GM18511 (cell line): ENCODE measurements around the gene SBSN.
"Not testable (repeated sequence)": the region's sequence is repeated elsewhere in the genome, so short reads cannot be mapped to it uniquely, and the experiment has no call there.

Experiments used
- ATAC-seq: cut with Tn5 transposase; IDR thresholded peaks from one replicate; pipeline ENCODE4 v1.9.1; 2021; ENCODE audit warnings: mild to moderate bottlenecking, moderate library complexity; ENCODE audit not compliant: unreplicated experiment

The SBSN gene

DNA sequence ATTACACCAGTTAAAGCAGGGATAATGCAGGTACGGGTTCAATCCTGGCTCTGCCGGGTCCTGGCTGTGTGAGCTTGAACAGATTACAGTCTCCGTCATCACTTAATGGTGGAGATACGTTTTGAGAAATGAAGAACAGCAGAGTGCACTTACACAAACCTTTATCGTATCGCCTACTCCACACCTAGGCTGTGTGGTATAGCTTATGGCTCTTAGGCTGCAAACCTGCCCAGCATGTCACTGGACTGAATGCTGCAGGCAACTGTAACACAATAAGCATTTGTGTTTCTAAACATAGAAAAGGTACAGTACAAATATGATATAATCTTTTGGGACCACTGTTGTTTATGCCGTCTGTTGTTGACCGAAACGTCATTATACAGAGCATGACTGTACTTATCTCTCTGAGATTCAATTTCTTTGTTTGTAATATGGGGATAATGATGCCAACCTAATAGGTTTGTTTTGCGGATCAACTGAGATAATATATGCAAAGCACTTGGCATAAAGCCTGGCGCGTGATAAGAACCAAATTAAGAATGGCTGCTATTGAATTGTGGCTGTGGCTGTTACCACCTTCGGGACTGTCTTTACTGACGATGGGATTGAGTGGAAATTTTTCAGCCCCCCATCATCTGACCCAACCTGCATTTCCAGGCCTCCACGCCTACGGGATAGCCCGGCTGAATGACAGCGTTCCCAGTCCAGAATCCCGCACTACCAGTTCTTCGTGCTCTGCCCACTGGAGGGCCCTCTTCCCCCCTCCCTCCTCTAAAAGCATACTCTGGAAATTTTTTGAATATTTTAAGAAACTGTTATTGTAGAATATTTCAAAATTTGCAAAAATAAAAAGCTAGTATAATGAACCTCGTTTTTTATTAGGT, 49.1 kb downstream of the SBSN start:
- ATAC-seq = no peak

GRCh38 chr19:35476149-35476548, 52.0 kb downstream of the SBSN start:
- no peak for ATAC-seq

DNA sequence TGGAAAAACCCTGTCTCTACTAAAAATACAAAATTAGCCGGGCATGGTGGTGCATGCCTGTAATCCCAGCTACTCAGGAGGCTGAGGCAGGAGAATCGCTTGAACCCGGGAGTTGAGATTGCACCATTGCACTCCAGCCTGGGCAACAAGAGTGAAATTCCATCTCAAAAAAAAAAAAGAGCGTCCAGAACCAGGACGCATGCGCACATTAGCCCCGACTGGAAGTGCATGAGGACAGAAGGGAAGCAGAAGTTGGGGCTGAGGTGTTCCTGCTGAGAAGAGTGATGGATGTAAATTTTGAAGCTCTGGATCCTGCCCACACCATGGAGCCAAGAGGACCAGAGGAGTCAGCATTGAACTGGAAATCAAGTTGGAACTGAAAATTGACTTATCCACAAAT, 53.5 kb downstream of the SBSN start:
- ATAC-seq = not testable (repeated sequence)

GRCh38 chr19:35474104-35474503, 54.0 kb downstream of the SBSN start:
- no peak for ATAC-seq
